Esophagus squamous epithelium (tissue), 4 donors: ENCODE data around the gene GBX1.

Experiments
- CTCF ChIP-seq, 6 experiments: fragments of 450-650 bp in 4 of 6; fragments of 200-600 bp in 2 of 6; sonication (generic) in 2 of 6; IDR thresholded peaks; one replicate each; pipeline ENCODE4 v1.5.1; 2016 to 2019; ENCODE audit warnings: antibody characterized with exemption in 6 of 6, mild to moderate bottlenecking in 4 of 6, moderate library complexity in 4 of 6
- POLR2A ChIP-seq, 4 donors: fragments of 450-650 bp; IDR thresholded peaks; one replicate each; pipeline ENCODE4 v1.6.1; 2017; ENCODE audit warnings: antibody characterized with exemption in 4 of 4, mild to moderate bottlenecking in 4 of 4, moderate library complexity in 3 of 4

GRCh38 chr7:151205730-151206129, 38.2 kb upstream of the GBX1 start:
- TF ChIP-seq CTCF (IDR thresholded peaks at IDR 0.05) (no peak), POLR2A (IDR thresholded peaks at IDR 0.05) (no peak)
